Left lung (tissue), 10 donors: ENCODE measurements around the gene GLI3. TPM values are rescaled to one million over a fixed set of nuclear protein-coding genes. Genes with fewer than 3 reads are reported as not detected.

Experiments used
- ATAC-seq: fragments of 200-7000 bp; cut with Tn5 transposase; one replicate; pipeline ENCODE4 v1.9.1; 2020; ENCODE audit warnings: moderate library complexity
- DNase-seq, 4 donors: peaks; one replicate each; pipeline ENCODE4 v3.0.0-alpha.2; 2013 to 2020
- H3K27ac ChIP-seq, 2 donors: fragments of 200-600 bp; sonication (generic) in 1 of 2; one replicate each; pipeline versions ENCODE4 v1.5.0 to v1.8.0; 2020 to 2021
- H3K27me3 ChIP-seq, 2 donors: fragments of 200-600 bp; sonication (generic) in 1 of 2; one replicate each; pipeline versions ENCODE4 v1.5.0 to v1.8.0; 2020 to 2021
- H3K36me3 ChIP-seq, 2 donors: fragments of 200-600 bp; sonication (generic) in 1 of 2; one replicate each; pipeline versions ENCODE4 v1.5.0 to v1.8.0; 2020 to 2021
- H3K4me1 ChIP-seq, 2 donors: fragments of 200-600 bp; one replicate each; pipeline ENCODE4 v1.8.0; 2021
- H3K4me3 ChIP-seq, 2 donors: fragments of 200-600 bp; sonication (generic) in 1 of 2; one replicate each; pipeline versions ENCODE4 v1.5.0 to v1.8.0; 2020 to 2021; ENCODE audit warnings: mild to moderate bottlenecking in 1 of 2
- H3K9me3 ChIP-seq, 2 donors: fragments of 200-600 bp; sonication (generic) in 1 of 2; one replicate each; pipeline versions ENCODE4 v1.5.0 to v1.8.0; 2020 to 2021
- intact Hi-C, 2 donors: fragments of 100-400 bp; cut with DNase I; formaldehyde crosslinking; loops; one replicate each; pipeline versions ENCODE4 v1.11.2 to v1.14.2; 2022
- polyA plus RNA-seq, 6 donors: library from polyadenylated mRNA; unstranded; fragments of 120-200 nt; gene quantifications; one replicate each; pipeline ENCODE4 v1.2.1, GENCODE V29; 2013; ENCODE audit not compliant: insufficient read length in 6 of 6
- total RNA-seq, 2 donors: library from RNA; stranded (reverse); fragmentation: NEBNext Ultra II Directional; extraction: Animal tissue kit (Norgen Biotek cat#: 25700); gene quantifications; one replicate each; pipeline ENCODE4 v1.2.1, GENCODE V29; 2021
- TF ChIP-seq, protein P1 (sequence below), 2 donors: fragments of 200-600 bp; sonication (generic) in 1 of 2; IDR thresholded peaks; one replicate each; pipeline versions ENCODE4 v1.5.0 to v1.8.0; 2021; ENCODE audit warnings: antibody characterized with exemption in 2 of 2
- donor health status: DM: no; HTN: yes; CAD: no.
- donor health status: DM: no; HTN: no; CAD: no.

Gene GLI3
- total and polyA plus RNA-seq, 8 donors, result 20.3 to 38.0 (median 31.3) TPM

DNA sequence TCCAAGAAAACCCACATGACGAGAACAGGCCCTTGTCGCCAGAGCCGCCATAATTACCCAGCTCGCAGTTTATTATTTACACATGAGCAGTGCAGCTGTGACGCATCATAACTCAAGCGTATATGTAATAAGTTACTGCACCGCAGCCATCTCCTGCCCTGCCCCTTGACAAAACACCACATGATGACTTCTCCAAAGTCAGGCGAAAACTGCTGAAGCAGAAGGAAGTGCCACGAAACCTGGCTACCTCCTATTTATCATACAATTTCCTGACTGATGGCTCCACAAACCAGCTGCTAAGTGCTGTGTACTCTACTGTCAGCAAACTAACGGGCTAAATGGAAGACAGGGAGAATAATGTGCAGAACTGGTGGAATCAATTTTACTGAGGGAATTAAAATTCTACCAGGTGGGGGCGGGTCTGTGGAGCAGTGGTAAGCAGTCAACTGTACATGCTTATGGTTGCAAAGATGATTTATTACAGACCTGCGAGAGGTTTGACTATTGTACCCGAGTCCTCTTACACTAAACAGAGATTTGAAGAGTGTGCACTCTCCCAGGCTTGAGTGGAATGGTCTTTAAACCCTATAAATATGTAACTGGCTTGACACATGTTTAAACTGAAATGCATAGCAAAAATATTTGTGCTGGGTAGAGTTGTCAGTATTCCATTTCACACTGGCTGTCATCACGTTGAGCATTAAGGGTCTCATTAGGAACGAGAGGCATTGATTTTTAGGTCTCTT, 156.0 kb downstream of the GLI3 start:
- peak; percentile 38 for ATAC-seq

DNA sequence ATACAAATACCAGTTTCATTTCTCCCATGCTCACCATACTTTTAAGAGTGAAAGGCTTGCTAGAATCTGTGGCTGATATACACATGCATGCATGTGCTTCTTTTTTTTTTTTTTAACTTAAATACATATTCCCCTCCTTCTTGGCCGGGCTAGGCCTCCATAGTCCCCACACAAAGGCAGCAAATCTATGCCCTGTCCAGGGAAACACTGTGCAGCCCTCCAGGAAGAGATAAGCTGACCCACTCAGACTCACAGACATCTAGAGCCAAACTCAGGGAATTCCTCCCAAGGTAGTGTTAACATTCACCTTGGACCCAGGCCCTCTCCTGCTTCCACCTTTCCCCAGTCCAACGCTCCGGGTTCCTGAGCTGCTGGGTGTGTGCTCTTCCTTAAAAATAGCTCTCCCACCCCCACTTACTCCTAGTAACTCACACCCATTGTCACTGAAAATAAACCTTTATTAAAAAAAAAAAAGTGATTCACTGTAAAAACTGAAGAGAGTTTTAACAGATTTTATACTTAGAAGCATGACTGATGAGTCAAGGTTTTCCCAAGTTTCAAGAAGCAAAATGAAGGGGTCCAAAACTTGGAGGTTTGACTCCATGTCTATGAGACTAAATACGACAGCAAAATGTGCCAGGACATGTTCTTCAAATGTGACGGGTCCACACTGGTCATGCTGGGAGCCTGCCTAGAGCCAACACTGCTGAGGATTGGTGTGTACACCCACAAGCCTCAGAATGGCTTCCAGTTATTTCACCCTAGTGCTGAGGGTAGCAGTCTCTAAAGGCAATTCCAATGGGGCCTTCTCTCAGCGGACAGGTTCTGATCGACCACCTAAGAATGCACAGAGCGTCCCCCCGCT, 159.5 kb downstream of the GLI3 start:
- no peaks in the 10 kb centered on the region for H3K9me3 ChIP-seq
- H3K4me1 ChIP-seq, result peaks cover 0 to 6% of the 10 kb centered on the region in 2 donors
- TF ChIP-seq, protein P1, sequence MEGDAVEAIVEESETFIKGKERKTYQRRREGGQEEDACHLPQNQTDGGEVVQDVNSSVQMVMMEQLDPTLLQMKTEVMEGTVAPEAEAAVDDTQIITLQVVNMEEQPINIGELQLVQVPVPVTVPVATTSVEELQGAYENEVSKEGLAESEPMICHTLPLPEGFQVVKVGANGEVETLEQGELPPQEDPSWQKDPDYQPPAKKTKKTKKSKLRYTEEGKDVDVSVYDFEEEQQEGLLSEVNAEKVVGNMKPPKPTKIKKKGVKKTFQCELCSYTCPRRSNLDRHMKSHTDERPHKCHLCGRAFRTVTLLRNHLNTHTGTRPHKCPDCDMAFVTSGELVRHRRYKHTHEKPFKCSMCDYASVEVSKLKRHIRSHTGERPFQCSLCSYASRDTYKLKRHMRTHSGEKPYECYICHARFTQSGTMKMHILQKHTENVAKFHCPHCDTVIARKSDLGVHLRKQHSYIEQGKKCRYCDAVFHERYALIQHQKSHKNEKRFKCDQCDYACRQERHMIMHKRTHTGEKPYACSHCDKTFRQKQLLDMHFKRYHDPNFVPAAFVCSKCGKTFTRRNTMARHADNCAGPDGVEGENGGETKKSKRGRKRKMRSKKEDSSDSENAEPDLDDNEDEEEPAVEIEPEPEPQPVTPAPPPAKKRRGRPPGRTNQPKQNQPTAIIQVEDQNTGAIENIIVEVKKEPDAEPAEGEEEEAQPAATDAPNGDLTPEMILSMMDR (IDR thresholded peaks at IDR 0.05), result no peak
- no peaks in the 10 kb centered on the region for H3K27me3 ChIP-seq
- H3K4me3 ChIP-seq, result no peak overlapping the region
- no peak overlapping the region for H3K27ac ChIP-seq
- ATAC-seq (no peak), DNase-seq (no peak)
- no peaks in the 10 kb centered on the region for H3K36me3 ChIP-seq
- intact Hi-C loops, result no loop called here

More for the DNA sequence above, 156.0 kb downstream of the GLI3 start:
- H3K9me3 ChIP-seq, result no peaks in the 10 kb centered on the region
- no peaks in the 10 kb centered on the region for H3K27me3 ChIP-seq
- no peak overlapping the region for H3K4me3 ChIP-seq
- H3K27ac ChIP-seq, result no peak overlapping the region
- H3K4me1 ChIP-seq, result peaks cover 0 to 6% of the 10 kb centered on the region in 2 donors
- H3K36me3 ChIP-seq, result no peaks in the 10 kb centered on the region
- DNase-seq, result peak in 1 of 4 donors; percentile 37
- TF ChIP-seq, protein P1 (IDR thresholded peaks at IDR 0.05), result no peak
- intact Hi-C loops, result no loop called here

DNA sequence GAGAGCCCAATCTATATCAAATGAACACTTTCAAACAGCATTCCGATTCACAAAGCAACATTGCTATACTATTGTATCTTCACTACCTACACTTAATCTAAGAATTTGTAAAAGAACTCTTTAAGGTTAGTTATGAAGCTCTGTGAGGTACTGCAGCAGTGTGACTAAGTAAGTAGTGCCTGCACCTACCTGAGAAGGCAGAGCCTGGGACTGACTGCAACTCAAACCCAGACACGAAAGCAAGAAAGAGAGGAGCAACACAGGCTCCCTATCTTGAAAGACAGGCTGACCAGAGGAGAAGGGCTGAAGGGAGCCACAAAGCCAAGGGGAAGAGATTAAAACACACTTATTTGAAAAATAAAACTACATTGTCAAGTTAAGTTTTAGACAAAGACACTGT, 160.1 kb downstream of the GLI3 start:
- DNase-seq (no peak), ATAC-seq (no peak)
- TF ChIP-seq, protein P1 (IDR thresholded peaks at IDR 0.05), result no peak
- no peak overlapping the region for H3K4me3 ChIP-seq
- H3K9me3 ChIP-seq, result no peaks in the 10 kb centered on the region
- H3K4me1 ChIP-seq, result peaks cover 0 to 10% of the 10 kb centered on the region in 2 donors
- no peak overlapping the region for H3K27ac ChIP-seq
- no peaks in the 10 kb centered on the region for H3K36me3 ChIP-seq
- intact Hi-C loops, result no loop called here
- no peaks in the 10 kb centered on the region for H3K27me3 ChIP-seq

DNA sequence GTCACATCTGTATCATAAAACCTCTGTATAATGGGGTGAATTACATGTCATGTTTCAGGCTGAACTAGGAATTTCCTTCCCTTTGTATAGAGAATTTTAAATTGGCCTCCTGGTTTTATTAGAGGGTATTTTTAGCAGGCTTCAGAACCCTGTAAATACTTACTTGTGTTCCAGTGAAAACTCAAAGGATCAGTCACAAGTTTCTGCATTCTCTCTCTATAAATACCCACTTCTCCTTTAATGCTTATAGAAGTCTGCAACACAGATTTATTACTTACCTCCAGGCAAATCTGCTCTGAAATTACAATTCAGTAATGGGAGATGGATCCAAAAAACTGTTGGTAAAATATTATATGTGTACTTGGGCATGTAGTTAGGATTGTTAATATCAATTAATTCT, 161.6 kb downstream of the GLI3 start:
- H3K27ac ChIP-seq, result no peak overlapping the region
- TF ChIP-seq, protein P1 (IDR thresholded peaks at IDR 0.05), result no peak
- DNase-seq (no peak), ATAC-seq (no peak)
- H3K27me3 ChIP-seq, result no peaks in the 10 kb centered on the region
- H3K9me3 ChIP-seq, result no peaks in the 10 kb centered on the region
- peaks cover 0 to 4% of the 10 kb centered on the region in 2 donors for H3K4me1 ChIP-seq
- no peak overlapping the region for H3K4me3 ChIP-seq
- intact Hi-C loops, result no loop called here
- no peaks in the 10 kb centered on the region for H3K36me3 ChIP-seq

DNA sequence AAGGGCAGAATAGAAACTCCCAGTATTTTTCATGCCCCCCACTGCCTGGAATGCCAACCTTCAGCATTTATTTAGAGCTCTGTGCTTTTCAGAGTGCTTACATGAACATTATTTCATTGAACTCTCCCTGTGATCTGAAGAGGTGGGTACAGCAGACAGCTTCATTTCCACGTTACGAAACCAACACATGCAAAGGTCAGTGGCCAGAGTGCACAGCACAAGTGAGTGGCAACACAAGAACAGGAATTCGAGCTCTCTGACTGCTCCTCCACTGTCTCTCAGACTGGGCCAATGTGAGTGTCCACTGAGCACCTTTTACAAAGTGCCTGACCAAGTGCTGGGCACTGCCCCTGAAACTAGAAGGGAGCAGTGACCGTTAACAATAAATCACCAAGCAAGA, 162.9 kb downstream of the GLI3 start:
- peaks cover 0 to 4% of the 10 kb centered on the region in 2 donors for H3K4me1 ChIP-seq
- TF ChIP-seq, protein P1 (IDR thresholded peaks at IDR 0.05), result no peak
- H3K27ac ChIP-seq, result no peak overlapping the region
- intact Hi-C loops, result no loop called here
- no peak for DNase-seq
- no peaks in the 10 kb centered on the region for H3K9me3 ChIP-seq
- H3K36me3 ChIP-seq, result no peaks in the 10 kb centered on the region
- H3K27me3 ChIP-seq, result no peaks in the 10 kb centered on the region
- no peak overlapping the region for H3K4me3 ChIP-seq
- ATAC-seq, result no peak
